ENCODE results near the gene AHCYL2.

DNA sequence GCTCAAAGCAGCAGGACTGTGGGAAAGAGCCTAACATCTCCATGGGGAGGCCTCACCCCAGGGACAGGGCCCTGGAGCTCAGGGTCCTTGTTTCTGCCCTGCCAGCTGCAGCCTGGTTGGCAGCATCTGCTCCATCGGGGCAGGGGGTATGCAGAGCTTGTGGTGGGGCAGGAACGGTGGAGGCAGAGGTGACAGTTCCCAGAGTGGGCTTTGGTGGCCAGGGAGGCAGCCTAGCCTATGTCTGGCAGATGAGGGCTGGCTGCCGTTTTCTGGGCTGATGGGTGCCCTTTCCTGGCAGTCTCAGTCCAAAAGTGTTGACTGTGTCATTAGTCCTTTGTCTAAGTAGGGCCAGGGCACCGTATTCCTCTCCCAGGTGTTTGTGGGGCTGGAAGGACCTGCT is 12.2 kb upstream of the AHCYL2 start:
- TF ChIP-seq, protein P1, sequence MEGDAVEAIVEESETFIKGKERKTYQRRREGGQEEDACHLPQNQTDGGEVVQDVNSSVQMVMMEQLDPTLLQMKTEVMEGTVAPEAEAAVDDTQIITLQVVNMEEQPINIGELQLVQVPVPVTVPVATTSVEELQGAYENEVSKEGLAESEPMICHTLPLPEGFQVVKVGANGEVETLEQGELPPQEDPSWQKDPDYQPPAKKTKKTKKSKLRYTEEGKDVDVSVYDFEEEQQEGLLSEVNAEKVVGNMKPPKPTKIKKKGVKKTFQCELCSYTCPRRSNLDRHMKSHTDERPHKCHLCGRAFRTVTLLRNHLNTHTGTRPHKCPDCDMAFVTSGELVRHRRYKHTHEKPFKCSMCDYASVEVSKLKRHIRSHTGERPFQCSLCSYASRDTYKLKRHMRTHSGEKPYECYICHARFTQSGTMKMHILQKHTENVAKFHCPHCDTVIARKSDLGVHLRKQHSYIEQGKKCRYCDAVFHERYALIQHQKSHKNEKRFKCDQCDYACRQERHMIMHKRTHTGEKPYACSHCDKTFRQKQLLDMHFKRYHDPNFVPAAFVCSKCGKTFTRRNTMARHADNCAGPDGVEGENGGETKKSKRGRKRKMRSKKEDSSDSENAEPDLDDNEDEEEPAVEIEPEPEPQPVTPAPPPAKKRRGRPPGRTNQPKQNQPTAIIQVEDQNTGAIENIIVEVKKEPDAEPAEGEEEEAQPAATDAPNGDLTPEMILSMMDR (IDR thresholded peaks at IDR 0.05; ENCODE audit: insufficient read depth, low read length, poor library complexity, severe bottlenecking) = no peak
- no peak for TF ChIP-seq EZH2phosphoT487 (conservative IDR thresholded peaks at IDR 0.05; ENCODE audit: low read length)

Data from SU-DHL-6 (cell line).